ENCODE results near the gene SPEN. TPM values are rescaled to one million over a fixed set of nuclear protein-coding genes. Genes with fewer than 3 reads are reported as not detected.
A peak's percentile ranks its signal among the peaks of the same experiment; 100 is the strongest.

Gene SPEN
- total and polyA plus RNA-seq, 10 of the 15 experiments (the other 5 are each of a cell fraction or from before 2014, with no cell fraction given) = 5.2 to 58.7 (median 20.1) TPM

DNA sequence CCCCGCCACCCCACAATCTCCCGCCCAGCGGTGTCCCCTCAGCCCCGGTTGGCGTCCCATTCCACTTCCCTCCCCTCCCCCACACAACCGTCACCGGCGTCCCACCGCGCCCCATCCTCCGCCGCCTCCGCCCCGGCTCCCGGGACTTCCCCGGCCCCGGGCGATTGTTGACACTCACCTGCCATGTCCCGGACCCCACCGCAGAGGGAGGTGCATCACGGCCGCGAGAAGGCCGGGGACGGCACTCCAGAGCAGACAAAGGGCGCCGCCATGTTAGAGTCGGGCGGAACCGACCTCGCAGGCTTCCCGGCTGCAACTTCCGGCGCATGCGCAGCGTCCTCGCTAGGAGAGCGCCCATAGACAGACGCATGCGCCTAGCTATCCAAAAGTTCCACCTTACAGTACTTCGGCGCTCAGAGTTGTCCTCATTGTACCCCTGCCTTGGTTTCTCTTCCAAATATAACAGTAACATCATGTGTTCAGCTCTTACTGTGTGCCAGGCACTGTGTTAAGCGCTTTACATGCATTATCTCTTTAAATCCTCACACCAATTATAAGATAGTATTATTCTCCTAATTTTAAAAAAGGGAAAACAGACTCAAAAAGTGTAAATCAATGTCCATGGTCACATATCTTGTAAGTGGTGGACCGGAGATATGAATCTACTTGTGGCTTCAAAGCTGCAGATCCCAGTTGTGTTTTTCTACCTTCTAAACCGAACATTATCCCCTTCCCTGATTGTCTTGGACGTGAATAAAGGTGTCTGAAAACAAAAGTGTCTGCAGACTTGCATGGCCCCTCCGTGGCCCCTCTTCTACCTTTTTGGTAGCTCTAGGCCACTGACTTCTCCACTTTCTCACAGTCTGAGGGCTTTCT, 128.5 kb downstream of the SPEN start, which contains the start of gene ZBTB17 (continued):
- TF ChIP-seq ZNF592 (IDR thresholded peaks at IDR 0.05) = no peak
- TF ChIP-seq NKRF (conservative IDR thresholded peaks at IDR 0.05) = peak; percentile 77
- no peak for TF ChIP-seq ZZZ3 (IDR thresholded peaks at IDR 0.05; ENCODE audit: control insufficient read depth, insufficient read length, low read depth)
- no peak for TF ChIP-seq BACH1 (IDR thresholded peaks at IDR 0.05; ENCODE audit: borderline replicate concordance)
- TF ChIP-seq MTA3 (IDR thresholded peaks at IDR 0.05; ENCODE audit: borderline replicate concordance, low read length) = no peak
- TF ChIP-seq SREBF1 (IDR thresholded peaks at IDR 0.05; ENCODE audit: low read length) = no peak
- no peak for TF ChIP-seq SREBF2 (IDR thresholded peaks at IDR 0.05; ENCODE audit: low read length)
- no peak for TF ChIP-seq SMC3 (IDR thresholded peaks at IDR 0.05; ENCODE audit: borderline replicate concordance, low read length)
- no peak for TF ChIP-seq MEF2A (IDR thresholded peaks at IDR 0.05; ENCODE audit: insufficient read depth, low read depth, low read length)
- TF ChIP-seq JUNB (IDR thresholded peaks at IDR 0.05) = no peak
- no peak; the same call in 1 of the 2 replicates for TF ChIP-seq RB1 (IDR thresholded peaks at IDR 0.05; ENCODE audit: borderline replicate concordance)
- TF ChIP-seq PBX3 (IDR thresholded peaks at IDR 0.05; ENCODE audit: insufficient replicate concordance, low read depth, low read length) = no peak
- peak; percentile 99 for TF ChIP-seq NRF1 (conservative IDR thresholded peaks at IDR 0.05; ENCODE audit: low read depth, low read length)
- 0 out of 2 replicates have a peak, but pooled peaks have one; percentile 4 for TF ChIP-seq ZNF24 (IDR thresholded peaks at IDR 0.05)
- TF ChIP-seq CBX3 (IDR thresholded peaks at IDR 0.05; ENCODE audit: borderline replicate concordance, low read depth) = no peak
- TF ChIP-seq NFXL1 (IDR thresholded peaks at IDR 0.05; ENCODE audit: borderline replicate concordance) = no peak
- TF ChIP-seq REST (IDR thresholded peaks at IDR 0.05; ENCODE audit: low read depth, low read length) = no peak
